GM23248 (cell line): Measurements from ENCODE around the gene ZBP1.

ENCODE experiments used
- EZH2 ChIP-seq: fragments of 200-600 bp; sonication (generic); IDR thresholded peaks from 2 replicates; pipeline ENCODE4 v1.6.1; 2018; ENCODE audit warnings: antibody characterized with exemption, mild to moderate bottlenecking; ENCODE audit not compliant: insufficient read depth, poor library complexity, severe bottlenecking
- EZH2phosphoT487 ChIP-seq: fragments of 200-600 bp; sonication (generic); IDR thresholded peaks from 2 replicates; pipeline ENCODE4 v1.6.1; 2018; ENCODE audit warnings: antibody characterized with exemption, moderate library complexity, mild to moderate bottlenecking, low read depth; ENCODE audit not compliant: insufficient read depth

GRCh38 chr20:57656252-57656820 lies 36.1 kb upstream of the ZBP1 start:
- TF ChIP-seq EZH2 (no peak), EZH2phosphoT487 (no peak)
